Measurements from ENCODE around the gene SUDS3.
"Not testable (repeated sequence)": the region's sequence is repeated elsewhere in the genome, so short reads cannot be mapped to it uniquely, and the experiment has no call there.

The SUDS3 gene

DNA sequence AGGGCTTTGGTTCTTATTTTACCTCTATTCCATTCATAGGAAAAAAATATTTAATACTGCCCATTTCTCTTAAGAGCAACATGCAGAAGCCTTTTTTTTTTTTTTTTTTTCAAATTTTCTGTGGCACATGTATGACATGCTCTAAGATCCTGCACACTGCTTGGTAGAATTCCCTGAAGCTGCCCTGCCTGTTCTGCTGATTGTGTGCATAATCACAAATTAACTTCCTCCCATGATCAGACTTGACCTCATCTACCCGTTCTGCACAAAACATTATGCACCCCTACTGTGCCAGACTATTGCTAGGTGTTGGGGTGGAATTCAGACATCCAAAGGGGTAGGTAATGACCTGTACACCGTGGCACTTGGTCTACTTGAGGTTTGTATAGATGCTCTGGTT lies 22.2 kb downstream of the SUDS3 start:
- no peak for DNase-seq

DNA sequence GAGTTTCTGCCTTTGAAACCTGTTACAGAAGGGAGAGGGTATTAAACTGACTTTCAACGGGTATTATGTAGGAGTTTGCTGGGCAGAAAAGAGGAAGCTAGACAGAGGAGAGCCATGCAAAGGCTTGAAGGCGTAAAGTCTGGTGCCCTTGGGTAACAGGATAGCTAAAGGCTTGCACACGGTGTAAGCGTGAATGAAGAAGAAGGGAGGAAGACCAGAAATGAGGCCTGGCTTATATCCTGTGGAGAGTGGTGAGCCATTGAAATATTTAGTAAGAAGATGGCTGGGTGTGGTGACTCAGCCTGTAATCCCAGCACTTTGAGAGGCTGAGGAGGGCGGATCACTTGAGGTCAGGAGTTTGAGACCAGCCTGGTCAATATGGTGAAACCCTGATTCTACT lies 22.6 kb downstream of the SUDS3 start:
- DNase-seq: no peak

DNA sequence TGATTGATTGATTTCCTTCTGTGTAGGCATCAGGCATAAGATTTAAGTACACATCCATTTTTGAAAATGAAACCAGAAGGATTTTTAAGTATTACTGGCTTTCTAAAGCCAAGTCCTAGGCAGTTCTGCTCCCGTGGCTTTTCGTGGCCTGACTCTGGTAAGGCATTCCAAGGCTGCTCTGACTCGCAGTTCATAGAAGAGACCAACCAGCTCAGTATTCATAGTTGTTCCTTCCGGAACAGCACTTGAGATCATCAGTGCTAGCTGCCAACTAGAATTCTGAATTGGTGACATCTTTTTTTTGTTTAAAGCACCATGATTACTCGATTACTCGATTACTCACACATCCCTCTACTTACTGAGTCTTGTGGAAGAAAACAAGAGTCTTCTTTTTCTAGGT lies 25.9 kb downstream of the SUDS3 start:
- DNase-seq: no peak

GRCh38 chr12:118404876-118405521 lies 28.6 kb downstream of the SUDS3 start:
- peak; percentile 33 to 53 for DNase-seq

- DNase-seq: not testable (repeated sequence)
Observed at GRCh38 chr12:118408241-118408640, 31.9 kb downstream of the SUDS3 start.

GRCh38 chr12:118409834-118410233 lies 33.5 kb downstream of the SUDS3 start:
- DNase-seq: no peak

DNA sequence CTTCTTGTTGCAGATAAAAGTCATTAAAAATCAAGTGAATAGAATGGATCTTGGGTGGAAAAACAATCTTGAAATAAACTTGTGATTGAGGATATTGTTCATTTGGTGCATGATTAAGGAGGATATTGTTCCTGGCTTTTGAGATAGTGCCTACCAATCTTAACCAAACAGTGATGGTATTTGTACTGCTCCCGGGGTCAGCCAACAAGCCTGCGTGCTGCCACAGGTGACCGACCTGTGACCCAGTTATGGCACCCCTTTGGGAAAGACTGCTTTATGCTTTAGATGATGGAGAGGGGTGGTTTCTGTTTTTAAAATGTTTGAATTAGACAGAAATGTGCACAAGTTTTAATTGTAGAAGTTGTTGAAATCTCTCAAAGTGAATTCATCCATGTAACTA lies 41.6 kb downstream of the SUDS3 start:
- DNase-seq: no peak

- no peak for DNase-seq
Observed at GRCh38 chr12:118418385-118419057, 42.2 kb downstream of the SUDS3 start.

GRCh38 chr12:118420673-118421072 lies 44.3 kb downstream of the SUDS3 start:
- DNase-seq: no peak

DNA sequence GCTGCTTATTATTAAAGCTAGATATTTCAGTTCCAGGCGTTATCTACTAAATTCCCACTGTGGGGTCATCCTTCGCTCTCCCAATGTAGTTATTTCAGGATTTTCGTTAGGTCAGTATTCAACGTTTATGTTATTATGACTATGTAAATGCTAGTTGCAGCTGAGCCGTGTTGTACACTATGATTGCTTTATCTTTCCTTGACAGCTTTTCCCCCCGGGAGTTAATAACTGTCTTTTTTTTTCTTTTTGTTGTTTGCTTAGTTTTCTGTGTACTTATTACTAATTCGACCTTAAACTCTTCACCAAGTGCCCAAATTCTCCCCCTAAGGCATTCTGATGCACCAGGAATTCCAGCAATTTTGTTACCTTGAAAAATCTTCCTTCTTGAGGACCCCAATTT lies 48.5 kb downstream of the SUDS3 start:
- no peak for DNase-seq

DNA sequence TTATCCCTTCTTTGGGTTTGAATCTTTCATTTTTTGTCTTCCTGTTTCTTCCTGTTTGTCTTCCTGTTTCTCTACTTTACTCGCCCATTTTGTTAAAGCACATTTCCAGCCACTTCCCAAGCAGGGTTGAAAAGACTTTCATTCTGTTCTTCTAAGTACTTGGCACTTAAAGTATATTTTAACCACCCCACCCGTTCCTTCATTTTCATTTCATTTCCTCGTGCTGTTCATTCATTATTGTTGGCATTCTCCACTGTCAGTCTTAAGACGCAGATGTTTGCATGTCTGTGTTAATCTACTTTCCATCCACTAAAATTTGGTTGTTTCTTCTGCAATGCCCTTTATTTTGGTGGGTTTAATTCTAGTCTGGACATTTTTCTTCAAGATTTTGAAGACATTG lies 49.0 kb downstream of the SUDS3 start:
- no peak for DNase-seq

DNA sequence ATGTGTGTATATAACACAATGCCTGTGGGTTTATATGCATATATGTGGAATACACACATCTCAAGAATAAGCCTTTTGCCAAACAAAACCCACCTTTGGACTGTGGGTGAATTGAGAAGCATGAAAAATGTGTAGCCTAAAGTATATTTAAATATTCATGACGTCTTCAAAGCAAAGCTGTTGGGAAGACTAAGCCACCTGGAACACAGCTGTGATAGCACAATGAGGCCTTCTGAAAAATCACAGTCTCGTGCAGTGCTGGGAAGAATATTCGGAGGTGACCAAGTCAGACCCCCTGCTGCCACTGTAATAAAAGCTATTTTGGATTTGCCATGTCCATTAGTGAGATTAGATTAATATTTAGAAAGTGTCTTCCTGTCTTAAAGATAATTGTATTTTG lies 51.5 kb downstream of the SUDS3 start:
- no peak for DNase-seq

GRCh38 chr12:118428643-118429042 lies 52.3 kb downstream of the SUDS3 start:
- no peak for DNase-seq

DNA sequence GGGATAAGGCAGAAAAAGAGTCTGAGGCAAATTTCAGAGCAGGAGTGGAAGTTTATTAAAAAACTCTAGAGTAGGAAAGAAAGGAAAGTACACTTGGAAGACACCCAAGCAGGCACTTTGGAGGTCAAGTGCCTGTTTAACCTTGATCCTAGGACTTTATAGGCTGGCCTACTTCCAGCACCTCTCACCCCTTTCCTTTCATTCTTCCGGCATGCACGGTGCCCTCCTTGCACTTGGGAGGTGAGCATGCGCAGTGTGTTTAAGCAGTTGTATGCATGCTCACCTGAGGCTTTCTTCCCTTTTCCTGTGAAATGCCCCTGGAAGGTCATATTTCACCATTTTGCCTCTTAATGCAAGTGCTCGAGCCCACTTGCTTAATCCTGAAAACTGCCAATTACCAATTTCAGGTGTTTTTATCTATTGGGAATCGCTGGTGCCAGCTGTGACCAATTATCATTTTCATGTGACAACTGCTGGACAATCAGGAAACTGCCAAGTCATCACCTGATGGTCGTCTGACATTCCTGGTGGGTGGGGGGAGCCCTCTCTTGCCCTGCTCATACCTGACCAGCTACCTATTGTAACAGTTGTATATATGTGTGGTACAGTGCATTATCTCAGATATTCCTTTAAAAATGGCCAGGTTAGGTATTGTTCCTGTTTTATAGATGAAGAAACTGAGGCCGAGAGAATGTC lies 53.5 kb downstream of the SUDS3 start:
- DNase-seq: no peak

DNA sequence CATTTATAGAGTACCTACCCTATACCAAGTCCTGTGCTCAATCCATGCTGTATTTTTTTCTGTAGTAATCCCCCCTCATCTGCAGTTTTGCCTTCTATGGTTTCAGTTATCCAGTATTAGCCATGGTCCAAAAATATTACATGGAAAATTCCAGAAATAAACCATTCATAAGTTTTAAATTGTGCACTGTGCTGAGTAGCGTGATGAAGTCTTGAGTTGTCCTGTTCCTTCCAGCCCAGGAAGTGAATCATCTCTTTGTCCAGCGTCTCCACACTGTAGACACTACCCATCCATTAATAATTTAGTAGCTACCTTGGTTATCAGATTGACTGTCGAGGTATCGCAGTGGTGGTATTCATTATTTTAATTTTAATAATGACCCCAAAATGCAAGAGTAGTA lies 54.2 kb downstream of the SUDS3 start:
- no peak for DNase-seq

GRCh38 chr12:118432812-118433545 lies 56.6 kb downstream of the SUDS3 start:
- no peak for DNase-seq

- DNase-seq: no peak
Observed at GRCh38 chr12:118436002-118436730, 59.8 kb downstream of the SUDS3 start.

GRCh38 chr12:118436986-118437385 lies 60.6 kb downstream of the SUDS3 start:
- no peak for DNase-seq

DNA sequence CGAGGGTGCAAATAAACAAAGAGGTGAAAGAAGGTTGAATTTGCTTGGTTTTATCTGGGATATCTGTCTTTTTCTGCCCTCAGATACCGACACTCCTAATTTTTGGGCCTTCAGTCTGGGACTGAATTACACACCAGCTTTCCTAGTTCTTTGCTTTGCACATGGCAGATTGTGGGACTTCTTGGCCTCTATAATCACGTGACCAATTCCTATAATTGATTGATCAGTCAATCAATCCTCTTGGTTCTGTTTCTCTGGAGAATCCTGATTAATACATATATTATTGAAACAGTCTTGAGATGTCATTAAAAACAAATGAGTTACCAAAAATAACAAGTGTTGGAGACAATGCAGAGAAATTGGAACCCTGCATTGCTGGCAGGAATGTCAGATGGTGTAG lies 62.7 kb downstream of the SUDS3 start:
- no peak for DNase-seq

- no peak for DNase-seq
Observed at GRCh38 chr12:118446247-118446646, 69.9 kb downstream of the SUDS3 start.

- DNase-seq: no peak
Observed at GRCh38 chr12:118447181-118447580, 70.8 kb downstream of the SUDS3 start.

DNA sequence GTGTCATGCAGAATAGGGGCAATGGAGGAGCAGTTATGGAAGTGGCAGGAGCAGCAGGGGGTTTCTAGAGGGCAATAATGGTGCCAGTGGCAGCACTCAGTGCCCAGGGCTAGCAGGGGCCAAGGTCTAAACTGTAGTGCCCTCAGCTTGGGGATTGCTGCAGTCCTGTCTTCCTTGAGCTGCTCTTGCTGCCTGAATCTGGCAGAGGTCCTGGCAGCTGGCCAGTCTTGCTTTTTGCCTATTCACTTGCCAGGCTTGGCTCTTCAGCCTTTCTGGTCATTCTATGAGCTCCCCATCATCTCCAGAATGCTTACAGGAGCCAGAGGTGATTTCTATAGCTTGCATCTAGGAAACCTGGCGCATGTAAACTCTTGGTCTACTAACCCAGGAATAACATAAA lies 72.0 kb downstream of the SUDS3 start:
- peak in 1 of 2 experiments; percentile 11 for DNase-seq

- no peak for DNase-seq
Observed at GRCh38 chr12:118455327-118455726, 79.0 kb downstream of the SUDS3 start.

All from NCI-H446 (cell line).